C4-2B (cell line): ENCODE results near the gene TLR1.
A peak's percentile ranks its signal among the peaks of the same experiment; 100 is the strongest.

Source experiments
- H3K27ac ChIP-seq: fragments of 450-650 bp; 2 replicates; pipeline ENCODE4 v1.5.1; 2017
- ZFX ChIP-seq: fragments of 450-650 bp; IDR thresholded peaks from 2 replicates; pipeline ENCODE4 v1.6.1; 2017
- TF ChIP-seq, protein P1 (sequence below): fragments of 450-650 bp; conservative IDR thresholded peaks from 2 replicates; pipeline ENCODE4 v1.5.1; 2017; ENCODE audit warnings: mild to moderate bottlenecking

The TLR1 gene

DNA sequence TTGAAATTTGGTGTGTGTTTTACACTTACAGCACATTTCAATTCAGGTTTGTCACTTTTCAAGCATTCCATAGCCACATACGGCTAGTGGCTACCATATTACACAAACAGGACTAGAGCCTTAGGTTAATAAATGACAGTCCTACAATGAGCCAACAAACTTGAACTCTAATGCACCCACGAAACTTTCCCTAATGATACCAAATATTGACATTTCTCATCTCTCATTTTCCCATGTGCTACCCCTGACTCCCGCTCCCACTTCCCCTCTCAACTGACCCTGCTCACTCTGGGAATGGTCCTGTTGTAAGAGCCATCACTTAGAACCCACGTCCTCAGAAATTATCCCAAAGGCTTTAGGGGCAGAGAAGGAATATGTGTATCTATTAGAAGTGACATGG lies 16.9 kb downstream of the TLR1 start:
- H3K27ac ChIP-seq, result no peak overlapping the region
- TF ChIP-seq, protein P1, sequence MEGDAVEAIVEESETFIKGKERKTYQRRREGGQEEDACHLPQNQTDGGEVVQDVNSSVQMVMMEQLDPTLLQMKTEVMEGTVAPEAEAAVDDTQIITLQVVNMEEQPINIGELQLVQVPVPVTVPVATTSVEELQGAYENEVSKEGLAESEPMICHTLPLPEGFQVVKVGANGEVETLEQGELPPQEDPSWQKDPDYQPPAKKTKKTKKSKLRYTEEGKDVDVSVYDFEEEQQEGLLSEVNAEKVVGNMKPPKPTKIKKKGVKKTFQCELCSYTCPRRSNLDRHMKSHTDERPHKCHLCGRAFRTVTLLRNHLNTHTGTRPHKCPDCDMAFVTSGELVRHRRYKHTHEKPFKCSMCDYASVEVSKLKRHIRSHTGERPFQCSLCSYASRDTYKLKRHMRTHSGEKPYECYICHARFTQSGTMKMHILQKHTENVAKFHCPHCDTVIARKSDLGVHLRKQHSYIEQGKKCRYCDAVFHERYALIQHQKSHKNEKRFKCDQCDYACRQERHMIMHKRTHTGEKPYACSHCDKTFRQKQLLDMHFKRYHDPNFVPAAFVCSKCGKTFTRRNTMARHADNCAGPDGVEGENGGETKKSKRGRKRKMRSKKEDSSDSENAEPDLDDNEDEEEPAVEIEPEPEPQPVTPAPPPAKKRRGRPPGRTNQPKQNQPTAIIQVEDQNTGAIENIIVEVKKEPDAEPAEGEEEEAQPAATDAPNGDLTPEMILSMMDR, result no peak
- TF ChIP-seq ZFX, result no peak

DNA sequence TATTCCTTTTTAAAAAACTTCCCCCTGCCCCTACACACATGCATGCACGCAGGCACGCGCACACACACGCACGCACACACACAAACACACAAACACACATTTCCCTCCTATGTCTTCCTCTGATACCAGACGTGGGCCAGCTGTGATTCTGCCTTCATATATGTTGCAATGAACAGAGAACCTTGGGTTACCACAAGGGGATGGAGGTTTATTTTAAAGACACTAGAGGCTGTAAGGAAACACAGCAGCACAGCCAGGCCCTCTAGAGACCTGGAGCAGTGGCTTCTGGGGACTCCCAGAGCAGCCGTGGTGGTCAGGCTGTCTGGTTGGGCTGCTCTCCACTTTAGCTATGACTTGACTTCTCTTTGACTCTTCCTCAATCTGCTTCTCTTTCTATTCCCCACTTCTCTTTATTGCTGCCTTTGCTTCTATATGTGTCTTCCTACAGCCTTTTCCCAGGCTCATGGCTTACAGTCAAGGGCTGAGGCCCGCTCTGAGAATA lies 18.6 kb downstream of the TLR1 start:
- H3K27ac ChIP-seq, result no peak overlapping the region
- TF ChIP-seq ZFX, result no peak
- TF ChIP-seq, protein P1, result no peak

DNA sequence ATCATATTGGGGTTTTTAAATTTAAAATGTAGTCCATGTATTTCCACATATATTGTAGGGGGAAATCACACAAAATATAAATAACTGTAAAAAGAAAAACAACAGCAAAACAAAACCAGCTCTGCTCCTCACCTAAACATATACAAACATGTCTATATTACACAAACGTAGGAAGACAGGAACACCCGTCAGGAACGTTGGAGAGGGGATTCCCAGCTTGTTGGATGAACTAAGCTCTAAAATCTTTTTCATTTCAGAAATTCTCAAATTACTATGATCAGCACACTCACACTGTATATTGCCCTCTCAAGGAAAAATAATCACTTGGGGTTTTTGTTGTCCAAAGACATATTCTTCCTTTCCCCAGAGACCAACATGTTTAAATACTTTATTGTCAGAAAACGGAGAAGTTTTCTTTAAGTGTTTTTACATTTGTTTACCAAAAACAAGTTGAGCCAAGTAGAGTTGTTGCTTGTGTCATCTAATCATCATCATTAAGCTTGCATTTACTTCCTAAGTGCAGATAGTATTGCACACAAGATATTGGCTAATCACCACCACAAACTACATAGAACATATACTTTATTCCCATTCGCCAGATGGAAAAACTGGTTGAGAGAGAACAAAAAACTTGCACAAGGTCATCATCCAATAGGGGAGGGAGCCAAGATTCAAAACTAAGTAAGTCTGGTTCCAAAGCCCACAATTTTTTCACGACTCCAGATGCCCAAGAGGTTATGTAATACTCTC lies 19.4 kb downstream of the TLR1 start:
- H3K27ac ChIP-seq, result no peak overlapping the region
- TF ChIP-seq, protein P1, result no peak
- no peak for TF ChIP-seq ZFX

DNA sequence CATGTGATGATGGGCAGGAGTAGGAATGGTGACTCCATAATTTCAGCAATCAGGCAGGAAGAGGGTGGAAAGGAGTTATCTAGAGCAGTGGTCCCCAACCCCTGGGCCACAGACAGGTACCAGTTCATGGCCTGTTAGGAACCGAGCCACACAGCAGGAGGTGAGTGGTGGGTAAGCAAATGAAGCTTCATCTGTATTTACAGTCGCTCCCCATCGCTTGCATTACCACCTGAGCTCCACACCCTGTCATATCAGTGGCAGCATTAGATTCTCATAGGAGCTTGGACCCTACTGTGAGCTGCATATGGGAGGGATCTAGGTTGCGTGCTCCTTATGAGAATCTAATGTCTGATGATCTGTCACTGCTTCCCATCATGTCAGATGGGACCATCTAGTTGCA lies 20.4 kb downstream of the TLR1 start:
- no peak overlapping the region for H3K27ac ChIP-seq
- no peak for TF ChIP-seq ZFX
- TF ChIP-seq, protein P1, result no peak

DNA sequence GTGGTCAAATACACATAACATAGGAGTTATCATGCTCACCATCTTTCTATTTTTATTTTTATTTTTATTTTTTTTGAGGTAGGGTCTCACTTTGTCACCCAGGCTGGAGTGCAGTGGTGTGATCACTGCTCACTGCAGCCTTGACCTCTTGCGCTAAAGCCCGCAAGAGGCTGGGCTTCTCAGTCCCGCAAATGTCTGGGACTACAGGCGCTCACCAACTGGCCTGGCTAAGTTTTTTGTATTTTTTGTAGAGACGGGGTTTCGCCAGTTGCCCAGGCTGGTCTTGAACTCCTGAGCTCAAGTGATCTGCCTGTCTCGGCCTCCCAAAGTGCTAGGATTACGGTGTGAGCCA lies 21.5 kb downstream of the TLR1 start:
- H3K27ac ChIP-seq, result no peak overlapping the region
- no peak for TF ChIP-seq ZFX
- TF ChIP-seq, protein P1, result peak; percentile 41

DNA sequence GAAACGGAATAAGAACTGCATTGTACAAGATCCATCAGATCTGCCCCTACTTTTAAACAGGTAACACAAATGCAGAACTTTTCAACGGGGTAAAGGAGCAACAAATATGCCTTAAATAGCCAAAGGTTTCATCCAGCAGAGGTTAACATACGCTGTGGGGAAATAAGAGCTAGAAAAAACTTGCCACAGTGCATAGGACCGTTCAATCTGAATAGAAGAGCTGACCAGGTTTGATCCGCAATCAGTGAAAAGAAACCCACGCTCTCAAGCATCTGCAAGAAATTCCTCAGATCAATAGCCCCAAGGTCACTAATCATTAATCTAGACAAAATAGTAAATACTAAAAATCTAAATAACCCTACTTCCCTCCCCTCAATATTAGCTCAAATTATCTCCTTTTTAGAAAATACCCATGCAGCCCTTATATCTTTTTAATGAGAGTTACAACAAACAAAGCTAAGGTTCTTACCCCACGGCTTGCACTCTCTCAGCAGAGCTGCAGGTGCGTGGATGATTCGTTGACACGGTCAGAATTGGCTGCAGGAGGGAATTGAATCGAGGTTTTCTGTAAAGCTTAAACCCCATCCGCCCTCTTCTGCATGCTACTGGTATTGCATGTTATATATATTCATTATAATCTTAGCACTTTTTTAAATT lies 22.0 kb downstream of the TLR1 start, which contains the start of gene TLR10:
TSS of gene TLR10 (minus strand) at position 539 of the 657 bp plus-strand sequence. CDS start 7,400 bp downstream, outside the sequence.
- TF ChIP-seq, protein P1, result peak; percentile 79
- no peak for TF ChIP-seq ZFX
- no peak within 1 kb of the TSS for H3K27ac ChIP-seq

DNA sequence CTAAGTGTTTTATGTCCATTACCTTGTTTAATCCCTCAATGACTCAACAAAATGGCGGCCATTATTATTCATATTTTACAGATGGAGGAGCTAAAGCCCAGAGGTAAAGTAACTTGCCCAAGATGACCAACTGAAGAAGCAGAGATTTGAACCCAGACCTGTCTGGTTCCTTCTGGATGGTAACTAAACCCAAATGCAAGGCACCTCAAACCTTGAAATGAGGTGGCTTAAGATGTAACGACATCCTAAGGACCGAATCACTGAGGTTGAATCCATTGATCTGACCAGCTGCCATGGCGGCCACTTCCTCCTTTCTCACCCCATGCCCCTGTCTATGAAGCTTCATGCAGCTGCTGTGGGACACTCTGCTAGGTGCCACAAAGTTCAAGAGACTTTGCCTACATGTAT lies 22.7 kb downstream of the TLR1 start:
- TF ChIP-seq, protein P1, result no peak
- no peak for TF ChIP-seq ZFX

More for the DNA sequence above, 22.7 kb downstream of the TLR1 start:
- H3K27ac ChIP-seq, result no peak overlapping the region
